Astrocyte (in vitro differentiated cells and primary cell): ENCODE measurements around the gene UGT1A4.

Experiments
- EZH2 ChIP-seq: IDR thresholded peaks from 2 replicates; pipeline ENCODE4 v1.6.1; 2012; ENCODE audit warnings: mild to moderate bottlenecking, low read length, inconsistent platforms; ENCODE audit not compliant: insufficient read depth
- TF ChIP-seq, protein P1 (sequence below): IDR thresholded peaks from 2 replicates; pipeline ENCODE4 v1.5.1; 2011; ENCODE audit warnings: low read depth, mild to moderate bottlenecking, inconsistent platforms, low read length, moderate library complexity; ENCODE audit not compliant: insufficient read depth

DNA sequence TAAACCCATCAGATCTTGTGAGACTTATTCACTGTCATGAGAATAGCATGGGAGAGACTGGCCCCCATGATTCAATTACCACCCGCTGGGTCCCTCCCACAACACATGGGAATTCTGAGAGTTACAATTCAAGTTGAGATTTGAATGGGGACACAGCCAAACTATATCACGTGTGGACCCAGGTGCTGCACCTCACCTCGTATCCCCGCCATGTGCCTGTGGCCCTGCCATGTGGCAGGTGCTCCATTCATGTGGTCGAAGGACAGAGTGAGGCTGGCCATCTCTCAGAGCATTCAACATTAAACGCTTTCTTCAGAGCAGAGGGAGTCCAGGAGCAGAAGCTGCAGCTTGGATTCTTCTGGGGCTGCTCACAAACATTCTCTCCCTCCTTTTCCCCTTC, 91.8 kb downstream of the UGT1A4 start:
- TF ChIP-seq, protein P1, sequence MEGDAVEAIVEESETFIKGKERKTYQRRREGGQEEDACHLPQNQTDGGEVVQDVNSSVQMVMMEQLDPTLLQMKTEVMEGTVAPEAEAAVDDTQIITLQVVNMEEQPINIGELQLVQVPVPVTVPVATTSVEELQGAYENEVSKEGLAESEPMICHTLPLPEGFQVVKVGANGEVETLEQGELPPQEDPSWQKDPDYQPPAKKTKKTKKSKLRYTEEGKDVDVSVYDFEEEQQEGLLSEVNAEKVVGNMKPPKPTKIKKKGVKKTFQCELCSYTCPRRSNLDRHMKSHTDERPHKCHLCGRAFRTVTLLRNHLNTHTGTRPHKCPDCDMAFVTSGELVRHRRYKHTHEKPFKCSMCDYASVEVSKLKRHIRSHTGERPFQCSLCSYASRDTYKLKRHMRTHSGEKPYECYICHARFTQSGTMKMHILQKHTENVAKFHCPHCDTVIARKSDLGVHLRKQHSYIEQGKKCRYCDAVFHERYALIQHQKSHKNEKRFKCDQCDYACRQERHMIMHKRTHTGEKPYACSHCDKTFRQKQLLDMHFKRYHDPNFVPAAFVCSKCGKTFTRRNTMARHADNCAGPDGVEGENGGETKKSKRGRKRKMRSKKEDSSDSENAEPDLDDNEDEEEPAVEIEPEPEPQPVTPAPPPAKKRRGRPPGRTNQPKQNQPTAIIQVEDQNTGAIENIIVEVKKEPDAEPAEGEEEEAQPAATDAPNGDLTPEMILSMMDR = no peak
- TF ChIP-seq EZH2 = no peak
